ENCODE results near the gene ARHGEF18. TPM values are rescaled to one million over a fixed set of nuclear protein-coding genes. Genes with fewer than 3 reads are reported as not detected.
"Not testable (repeated sequence)": the region's sequence is repeated elsewhere in the genome, so short reads cannot be mapped to it uniquely, and the experiment has no call there.

ARHGEF18 gene
- 12.6 TPM for polyA plus RNA-seq

- Mint-ChIP-seq H3K4me3 (peak within 1 kb of the TSS; percentile 95 to 99 (median 98)), H3K4me1 (peaks cover 36 to 50% (median 45%) of the 10 kb centered on the region in 3 donors)
Measured at GRCh38 chr19:7348587-7349230, at the start of gene ARHGEF18. TSS of gene ARHGEF18 (plus strand) at chr19:7348937. CDS start at chr19:7362891, 13,954 bp downstream.

GRCh38 chr19:7301525-7301924 lies 47.2 kb upstream of the ARHGEF18 start:
- H3K36me3 Mint-ChIP-seq, result no peaks in the 10 kb centered on the region
- no peak overlapping the region for H3K27ac Mint-ChIP-seq
- H3K9me3 Mint-ChIP-seq, result no peaks in the 10 kb centered on the region
- peaks cover 0 to 2% (median 1%) of the 10 kb centered on the region in 3 donors for H3K4me1 Mint-ChIP-seq
- H3K4me3 Mint-ChIP-seq, result peak overlapping the region in 1 of 4 donors; percentile 39
- H3K27me3 Mint-ChIP-seq, result peaks cover 10% of the 10 kb centered on the region

More at GRCh38 chr19:7348587-7349230, at the start of gene ARHGEF18:
- H3K9me3 Mint-ChIP-seq, result peaks cover 2 to 5% (median 3%) of the 10 kb centered on the region in 3 donors
- H3K36me3 Mint-ChIP-seq, result peaks cover 17% of the 10 kb centered on the region
- H3K27me3 Mint-ChIP-seq, result no peaks in the 10 kb centered on the region
- peak within 1 kb of the TSS; percentile 90 to 100 (median 98) for H3K27ac Mint-ChIP-seq

GRCh38 chr19:7303470-7303869 lies 45.3 kb upstream of the ARHGEF18 start:
- Mint-ChIP-seq H3K9me3 (no peaks in the 10 kb centered on the region), H3K27ac (no peak overlapping the region), H3K27me3 (peaks cover 2% of the 10 kb centered on the region), H3K4me1 (peaks cover 0 to 2% (median 0%) of the 10 kb centered on the region in 3 donors), H3K36me3 (no peaks in the 10 kb centered on the region), H3K4me3 (no peak overlapping the region)

- Mint-ChIP-seq H3K36me3 (no peaks in the 10 kb centered on the region), H3K4me1 (peaks cover 0 to 2% (median 0%) of the 10 kb centered on the region in 3 donors), H3K27ac (no peak overlapping the region), H3K4me3 (no peak overlapping the region), H3K9me3 (no peaks in the 10 kb centered on the region), H3K27me3 (peaks cover 2% of the 10 kb centered on the region)
Measured at GRCh38 chr19:7304200-7304599, 44.5 kb upstream of the ARHGEF18 start.

- no peaks in the 10 kb centered on the region for H3K36me3 Mint-ChIP-seq
Measured at GRCh38 chr19:7307590-7308218, 41.0 kb upstream of the ARHGEF18 start.

GRCh38 chr19:7308327-7308726 lies 40.4 kb upstream of the ARHGEF18 start:
- not testable (repeated sequence) for H3K27ac Mint-ChIP-seq, H3K27me3 Mint-ChIP-seq, H3K4me3 Mint-ChIP-seq, H3K36me3 Mint-ChIP-seq, H3K9me3 Mint-ChIP-seq, H3K4me1 Mint-ChIP-seq

More at GRCh38 chr19:7307590-7308218, 41.0 kb upstream of the ARHGEF18 start:
- Mint-ChIP-seq H3K4me1 (peaks cover 0 to 3% (median 0%) of the 10 kb centered on the region in 3 donors), H3K4me3 (no peak overlapping the region), H3K9me3 (no peaks in the 10 kb centered on the region), H3K27ac (no peak overlapping the region), H3K27me3 (no peaks in the 10 kb centered on the region)

- Mint-ChIP-seq H3K27me3 (peaks cover 1% of the 10 kb centered on the region), H3K9me3 (peaks cover 0 to 4% (median 2%) of the 10 kb centered on the region in 3 donors), H3K4me1 (peaks cover 0 to 2% (median 1%) of the 10 kb centered on the region in 3 donors), H3K27ac (peak overlapping the region in 2 of 3 donors; percentile 27 to 32), H3K4me3 (peak overlapping the region in 1 of 4 donors; percentile 41), H3K36me3 (no peaks in the 10 kb centered on the region)
Measured at GRCh38 chr19:7311911-7312310, 36.8 kb upstream of the ARHGEF18 start.

- H3K27me3 Mint-ChIP-seq, result peaks cover 1% of the 10 kb centered on the region
- no peak overlapping the region for H3K27ac Mint-ChIP-seq
- H3K4me3 Mint-ChIP-seq, result no peak overlapping the region
- no peaks in the 10 kb centered on the region for H3K36me3 Mint-ChIP-seq
- H3K9me3 Mint-ChIP-seq, result peaks cover 0 to 4% (median 2%) of the 10 kb centered on the region in 3 donors
- peaks cover 0 to 2% (median 1%) of the 10 kb centered on the region in 3 donors for H3K4me1 Mint-ChIP-seq
Measured at GRCh38 chr19:7312816-7313215, 35.9 kb upstream of the ARHGEF18 start.

- H3K27ac Mint-ChIP-seq, result no peak overlapping the region
- H3K27me3 Mint-ChIP-seq, result peaks cover 2% of the 10 kb centered on the region
- H3K36me3 Mint-ChIP-seq, result peaks cover 1% of the 10 kb centered on the region
- H3K4me3 Mint-ChIP-seq, result no peak overlapping the region
- H3K9me3 Mint-ChIP-seq, result peaks cover 0 to 8% (median 2%) of the 10 kb centered on the region in 3 donors
- H3K4me1 Mint-ChIP-seq, result peaks cover 0 to 2% (median 0%) of the 10 kb centered on the region in 3 donors
Measured at GRCh38 chr19:7318176-7318575, 30.6 kb upstream of the ARHGEF18 start.

- Mint-ChIP-seq H3K36me3 (no peaks in the 10 kb centered on the region), H3K9me3 (peaks cover 0 to 6% (median 3%) of the 10 kb centered on the region in 3 donors), H3K4me1 (peaks cover 0 to 8% (median 4%) of the 10 kb centered on the region in 3 donors), H3K27ac (no peak overlapping the region), H3K27me3 (no peaks in the 10 kb centered on the region), H3K4me3 (no peak overlapping the region)
Measured at GRCh38 chr19:7326105-7326877, 22.4 kb upstream of the ARHGEF18 start.

- H3K27ac Mint-ChIP-seq, result no peak overlapping the region
- peaks cover 0 to 6% (median 3%) of the 10 kb centered on the region in 3 donors for H3K9me3 Mint-ChIP-seq
- no peaks in the 10 kb centered on the region for H3K36me3 Mint-ChIP-seq
- H3K4me1 Mint-ChIP-seq, result peaks cover 0 to 10% (median 7%) of the 10 kb centered on the region in 3 donors
- no peaks in the 10 kb centered on the region for H3K27me3 Mint-ChIP-seq
- no peak overlapping the region for H3K4me3 Mint-ChIP-seq
Measured at GRCh38 chr19:7327802-7328201, 20.9 kb upstream of the ARHGEF18 start.

GRCh38 chr19:7328647-7329046 lies 20.1 kb upstream of the ARHGEF18 start:
- Mint-ChIP-seq H3K4me3 (no peak overlapping the region), H3K27ac (no peak overlapping the region), H3K9me3 (peaks cover 0 to 6% (median 3%) of the 10 kb centered on the region in 3 donors), H3K27me3 (no peaks in the 10 kb centered on the region), H3K4me1 (peaks cover 6 to 16% (median 12%) of the 10 kb centered on the region in 3 donors), H3K36me3 (no peaks in the 10 kb centered on the region)

- H3K27me3 Mint-ChIP-seq, result no peaks in the 10 kb centered on the region
- H3K4me1 Mint-ChIP-seq, result peaks cover 18 to 28% (median 24%) of the 10 kb centered on the region in 3 donors
- no peak overlapping the region for H3K4me3 Mint-ChIP-seq
- H3K9me3 Mint-ChIP-seq, result no peaks in the 10 kb centered on the region
- H3K36me3 Mint-ChIP-seq, result no peaks in the 10 kb centered on the region
- no peak overlapping the region for H3K27ac Mint-ChIP-seq
Measured at GRCh38 chr19:7331446-7331845, 17.3 kb upstream of the ARHGEF18 start.

- no peaks in the 10 kb centered on the region for H3K27me3 Mint-ChIP-seq
- no peaks in the 10 kb centered on the region for H3K36me3 Mint-ChIP-seq
- no peaks in the 10 kb centered on the region for H3K9me3 Mint-ChIP-seq
- H3K27ac Mint-ChIP-seq, result no peak overlapping the region
- H3K4me1 Mint-ChIP-seq, result peaks cover 35 to 42% (median 41%) of the 10 kb centered on the region in 3 donors
- peak overlapping the region in 2 of 4 donors; percentile 24 to 29 for H3K4me3 Mint-ChIP-seq
Measured at GRCh38 chr19:7333198-7334118, 15.3 kb upstream of the ARHGEF18 start.

All from IgD-negative memory B cell (primary cell).